ENCODE measurements around the gene EXD3.

Gene EXD3

DNA sequence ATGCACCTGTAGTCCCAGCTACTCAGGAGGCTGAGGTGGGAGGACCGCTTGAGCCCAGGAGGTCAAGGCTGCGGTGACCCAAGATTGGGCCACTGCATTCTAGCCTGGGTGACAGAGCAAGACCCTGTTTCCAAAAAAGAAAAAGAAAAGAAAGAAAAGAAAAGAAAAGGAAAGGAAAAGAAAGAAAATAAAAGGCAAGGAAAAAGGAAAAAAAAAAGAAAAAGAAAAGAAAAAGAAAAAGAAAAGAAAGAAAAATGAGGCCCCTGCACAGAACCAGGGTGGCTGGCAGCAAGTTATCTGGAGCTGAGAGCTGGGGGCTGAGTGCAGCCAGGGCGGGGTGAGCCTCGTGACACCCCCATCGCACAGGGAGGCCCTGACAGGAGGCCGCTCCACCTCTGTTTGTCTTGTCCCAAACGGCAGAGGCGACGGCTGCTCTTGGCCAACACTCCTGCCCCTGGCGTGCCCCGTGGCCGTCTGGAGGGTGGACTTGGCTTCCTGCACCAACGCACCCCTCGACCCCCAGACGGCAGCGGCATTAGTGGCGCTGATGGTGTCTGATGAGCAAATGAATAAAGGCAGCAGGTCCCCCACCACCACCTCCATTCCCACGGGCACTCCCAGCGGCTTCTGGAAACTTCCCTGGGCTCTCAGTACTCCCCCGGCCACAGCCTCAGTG is 16.7 kb downstream of the EXD3 start:
- TF ChIP-seq, protein P1, sequence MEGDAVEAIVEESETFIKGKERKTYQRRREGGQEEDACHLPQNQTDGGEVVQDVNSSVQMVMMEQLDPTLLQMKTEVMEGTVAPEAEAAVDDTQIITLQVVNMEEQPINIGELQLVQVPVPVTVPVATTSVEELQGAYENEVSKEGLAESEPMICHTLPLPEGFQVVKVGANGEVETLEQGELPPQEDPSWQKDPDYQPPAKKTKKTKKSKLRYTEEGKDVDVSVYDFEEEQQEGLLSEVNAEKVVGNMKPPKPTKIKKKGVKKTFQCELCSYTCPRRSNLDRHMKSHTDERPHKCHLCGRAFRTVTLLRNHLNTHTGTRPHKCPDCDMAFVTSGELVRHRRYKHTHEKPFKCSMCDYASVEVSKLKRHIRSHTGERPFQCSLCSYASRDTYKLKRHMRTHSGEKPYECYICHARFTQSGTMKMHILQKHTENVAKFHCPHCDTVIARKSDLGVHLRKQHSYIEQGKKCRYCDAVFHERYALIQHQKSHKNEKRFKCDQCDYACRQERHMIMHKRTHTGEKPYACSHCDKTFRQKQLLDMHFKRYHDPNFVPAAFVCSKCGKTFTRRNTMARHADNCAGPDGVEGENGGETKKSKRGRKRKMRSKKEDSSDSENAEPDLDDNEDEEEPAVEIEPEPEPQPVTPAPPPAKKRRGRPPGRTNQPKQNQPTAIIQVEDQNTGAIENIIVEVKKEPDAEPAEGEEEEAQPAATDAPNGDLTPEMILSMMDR (IDR thresholded peaks at IDR 0.05; ENCODE audit: low read length, missing control alignments): no peak
- no peak for DNase-seq (ENCODE audit: low read depth)
- peak overlapping the region; percentile 35 for H3K4me3 ChIP-seq (replicated peaks; ENCODE audit: low read depth, low read length)

DNA sequence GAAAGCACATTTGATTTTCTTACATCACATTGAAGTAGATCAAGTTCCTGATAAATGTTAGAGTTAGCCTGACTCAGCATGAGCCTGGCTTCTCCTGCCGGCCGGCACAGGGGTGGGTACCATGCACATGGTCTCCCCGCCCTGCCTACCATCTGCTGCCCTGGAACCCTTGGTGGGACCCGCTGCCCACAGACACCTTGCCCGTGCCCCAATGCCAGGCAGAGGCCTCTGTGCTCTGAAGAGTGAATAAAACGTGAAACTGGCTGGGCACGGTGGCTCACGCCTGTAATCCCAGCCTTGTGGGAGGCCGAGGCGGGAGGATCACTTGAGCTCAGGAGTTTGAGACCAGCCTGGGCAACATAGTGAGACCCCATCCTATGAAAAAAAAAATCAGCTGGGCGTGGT is 17.3 kb downstream of the EXD3 start:
- no peak for DNase-seq (ENCODE audit: low read depth)
- no peak overlapping the region for H3K4me3 ChIP-seq (replicated peaks; ENCODE audit: low read depth, low read length)
- TF ChIP-seq, protein P1 (IDR thresholded peaks at IDR 0.05; ENCODE audit: low read length, missing control alignments): no peak

DNA sequence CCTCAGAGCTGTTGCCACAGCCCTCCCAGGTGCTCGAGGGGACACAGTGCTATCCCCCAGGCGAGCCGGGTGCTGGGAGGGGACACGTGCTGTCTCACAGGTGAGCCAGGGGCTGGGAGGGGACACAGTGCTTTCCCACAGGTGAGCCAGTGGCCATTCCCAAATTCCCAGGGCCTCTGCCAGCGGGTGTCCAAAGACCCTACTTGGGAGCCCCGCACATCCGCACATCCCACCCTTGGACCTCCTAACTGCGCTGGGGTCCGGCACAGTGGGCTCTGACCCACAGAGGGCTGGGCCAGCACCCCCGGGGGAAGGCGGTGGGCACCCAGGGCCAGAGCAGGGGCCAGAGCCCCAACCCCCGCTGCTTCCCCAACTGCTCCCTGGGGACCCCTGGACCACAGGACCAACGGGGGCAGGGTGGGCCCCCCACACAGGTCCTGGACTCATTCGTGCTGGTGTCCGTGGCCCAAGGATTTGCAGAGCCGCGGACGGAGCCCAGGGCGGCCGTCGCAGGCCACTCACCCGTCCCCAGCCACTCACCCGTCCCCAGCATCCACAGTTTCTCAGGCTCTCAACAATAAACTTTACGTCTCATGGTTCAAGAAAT is 17.9 kb downstream of the EXD3 start:
- no peak overlapping the region for H3K4me3 ChIP-seq (replicated peaks; ENCODE audit: low read depth, low read length)
- TF ChIP-seq, protein P1 (IDR thresholded peaks at IDR 0.05; ENCODE audit: low read length, missing control alignments): no peak
- no peak for DNase-seq (ENCODE audit: low read depth)

DNA sequence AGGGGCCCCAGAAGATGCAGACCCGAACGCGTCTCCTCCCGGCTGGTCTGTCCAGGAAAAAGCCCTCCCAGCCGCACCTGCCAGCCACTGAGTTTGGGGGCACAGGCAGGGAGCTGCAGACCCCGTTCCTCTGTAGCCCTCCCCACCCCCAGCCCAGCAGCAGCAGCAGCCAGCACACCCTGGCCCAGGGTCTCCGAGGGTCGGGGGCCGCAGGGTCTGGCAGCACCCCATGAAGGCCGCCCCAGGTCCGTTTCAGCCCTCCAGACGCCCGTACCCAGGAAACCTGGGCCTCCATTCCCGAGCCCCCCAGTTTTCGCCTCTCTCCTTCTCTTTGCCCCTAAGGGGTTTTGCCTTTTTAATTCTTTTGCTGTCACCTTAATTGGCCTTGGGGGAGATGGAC is 19.7 kb downstream of the EXD3 start:
- no peak overlapping the region for H3K4me3 ChIP-seq (replicated peaks; ENCODE audit: low read depth, low read length)
- no peak for DNase-seq (ENCODE audit: low read depth)
- TF ChIP-seq, protein P1 (IDR thresholded peaks at IDR 0.05; ENCODE audit: low read length, missing control alignments): no peak

DNA sequence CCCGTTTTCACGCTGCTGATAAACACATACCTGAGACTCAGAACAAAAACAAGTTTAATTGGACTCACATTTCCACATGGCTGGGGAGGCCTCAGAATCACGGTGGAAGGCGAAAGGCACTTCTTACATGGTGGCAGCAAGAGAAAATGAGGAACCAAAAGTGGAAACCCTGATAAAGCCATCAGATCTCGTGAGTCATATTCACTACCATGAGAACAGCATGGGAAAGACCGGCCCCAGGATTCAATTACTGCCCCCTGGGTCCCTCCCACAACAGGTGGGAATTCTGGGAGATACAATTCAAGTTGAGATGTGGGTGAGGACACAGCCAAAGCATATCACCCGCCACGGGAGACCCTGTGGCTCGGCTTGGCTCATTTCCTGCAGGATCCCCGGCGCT is 20.2 kb downstream of the EXD3 start:
- DNase-seq (ENCODE audit: low read depth): no peak
- TF ChIP-seq, protein P1 (IDR thresholded peaks at IDR 0.05; ENCODE audit: low read length, missing control alignments): no peak
- H3K4me3 ChIP-seq (replicated peaks; ENCODE audit: low read depth, low read length): no peak overlapping the region

DNA sequence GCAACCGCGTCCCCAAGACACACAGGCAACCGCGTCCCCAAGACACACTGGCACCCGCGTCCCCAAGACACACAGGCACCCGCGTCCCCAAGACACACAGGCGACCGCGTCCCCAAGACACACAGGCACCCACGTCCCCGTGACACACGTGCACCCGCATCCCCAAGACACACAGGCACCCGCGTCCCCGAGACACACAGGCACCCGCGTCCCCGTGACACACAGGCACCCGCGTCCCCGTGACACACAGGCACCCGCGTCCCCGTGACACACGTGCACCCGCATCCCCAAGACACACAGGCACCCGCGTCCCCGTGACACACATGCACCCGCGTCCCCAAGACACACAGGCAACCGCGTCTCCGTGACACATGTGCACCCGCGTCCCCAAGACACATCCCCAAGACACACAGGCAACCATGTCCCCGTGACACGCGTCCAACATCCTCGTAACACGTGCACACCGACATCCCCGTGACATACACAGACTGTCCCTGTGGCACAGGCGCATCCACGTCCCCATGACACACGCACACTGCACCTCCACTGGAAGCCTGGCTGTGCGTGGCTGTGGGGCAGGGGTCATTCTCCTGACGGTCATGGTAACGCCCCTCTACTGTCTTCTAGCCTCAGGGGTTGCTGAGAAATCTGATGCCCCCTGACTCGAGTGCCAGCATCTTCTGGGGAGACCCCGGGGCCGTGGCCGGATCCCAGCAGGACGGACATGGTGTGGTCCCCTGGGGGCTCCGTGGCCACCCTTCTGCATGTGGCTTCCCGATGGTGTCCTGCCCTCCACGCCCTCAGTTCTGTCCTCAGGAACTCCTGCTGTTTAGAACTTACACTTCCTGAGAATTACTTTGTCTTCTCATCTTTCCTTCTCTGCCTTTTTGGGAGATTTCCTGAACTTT is 24.1 kb downstream of the EXD3 start:
- TF ChIP-seq, protein P1 (IDR thresholded peaks at IDR 0.05; ENCODE audit: low read length, missing control alignments): no peak
- no peak for DNase-seq (ENCODE audit: low read depth)
- H3K4me3 ChIP-seq (replicated peaks; ENCODE audit: low read depth, low read length): no peak overlapping the region

Data from fibroblast of pulmonary artery (primary cell).